ENCODE measurements around the gene JAML. TPM values are rescaled to one million over a fixed set of nuclear protein-coding genes. Genes with fewer than 3 reads are reported as not detected.

The JAML gene
- total and polyA plus RNA-seq, 9 of the 15 experiments (the other 6 are each of a cell fraction or from before 2014, with no cell fraction given) = 0.05 to 0.32 (median 0.22) TPM; not detected in 4

GRCh38 chr11:118236170-118236569, 11.4 kb upstream of the JAML start:
- H3K4me1 ChIP-seq (replicated peaks in 1 of 2; ENCODE audit: control insufficient read depth in 2 of 2, insufficient read depth in 2 of 2, low read length in 2 of 2) = peaks cover 2 to 14% of the 10 kb centered on the region in 2 experiments
- intact Hi-C loops (cut with micrococcal nuclease) (no loop called here), in situ Hi-C loops (cut with MboI) (no loop called here)
- no peaks in the 10 kb centered on the region for H3K9me1 ChIP-seq (ENCODE audit: control insufficient read depth, insufficient read depth, low read length)
- H4K20me1 ChIP-seq (replicated peaks; ENCODE audit: control insufficient read depth, insufficient read depth, low read length) = no peaks in the 10 kb centered on the region; the same call in 1 of the 2 replicates
- WGBS (ENCODE audit: insufficient coverage, low coverage, missing lambda C conversion rate) = 3% methylated on average over 2 of the region's 2 CpGs
- FAIRE-seq (no peak), DNase-seq (ENCODE audit: extremely low read depth in 1 of 4, low spot score in 3 of 4) (no peak), ATAC-seq (no peak)
- H3K4me2 ChIP-seq (ENCODE audit: insufficient read depth, low read length) = no peak overlapping the region
- H3K79me2 ChIP-seq (ENCODE audit: control insufficient read depth, insufficient read depth, low read length) = no peaks in the 10 kb centered on the region
- TF ChIP-seq ZNF316 (IDR thresholded peaks at IDR 0.05) = 0 out of 2 replicates have a peak, but pooled peaks have one; percentile 13
- no peak for TF ChIP-seq ZNF507 (tag; conservative IDR thresholded peaks at IDR 0.05)
- TF ChIP-seq THRB (CRISPR knock-in tag; conservative IDR thresholded peaks at IDR 0.05) = 0 out of 2 replicates have a peak, but pooled peaks have one; percentile 30
- no peak for TF ChIP-seq MXI1 (IDR thresholded peaks at IDR 0.05; ENCODE audit: low read depth, low read length)
- no peak for TF ChIP-seq ZNF146 (CRISPR knock-in tag; IDR thresholded peaks at IDR 0.05; ENCODE audit: unreplicated experiment)
- no peak for TF ChIP-seq FOXO4 (CRISPR knock-in tag; IDR thresholded peaks at IDR 0.05)
- TF ChIP-seq ZNF512 (tag; IDR thresholded peaks at IDR 0.05) = peak; percentile 80
- no peak overlapping the region for H3K9ac ChIP-seq (ENCODE audit: insufficient read depth in 1 of 2, low read depth in 2 of 2, low read length in 2 of 2)
- CTCF ChIA-PET (ENCODE audit: low intra/inter-chr PET ratio) = interaction anchor here (0.7 kb wide), 1 partner anchor 11 kb away, joined by 3 read pairs; no protein-coding TSS in a partner anchor
- H2AFZ ChIP-seq (ENCODE audit: low read depth, low read length) = no peak overlapping the region
- H3K27ac ChIP-seq (ENCODE audit: extremely low read depth, low read depth, low read length) = no peak overlapping the region
- no peaks in the 10 kb centered on the region for H3K9me3 ChIP-seq (replicated peaks; ENCODE audit: control insufficient read depth, insufficient read depth, low read depth, low read length)
- no peaks in the 10 kb centered on the region for H3K36me3 ChIP-seq (ENCODE audit: control insufficient read depth, insufficient read depth, low read length)
- BruUV-seq (replicated peaks) = no TSS peak
- no peak overlapping the region for H3K4me3 ChIP-seq
- POLR2A ChIA-PET = interaction anchor here (0.8 kb wide), 1 partner anchor 106 kb away, joined by 3 read pairs; the partner anchor contains the start of gene CD3D
- peaks cover 4 to 7% of the 10 kb centered on the region in 2 experiments; a peak in 2 of 5 replicates for H3K27me3 ChIP-seq (ENCODE audit: control insufficient read depth in 2 of 2, insufficient read depth in 2 of 2, low read length in 2 of 2)
